Ovary (tissue), 3 donors: ENCODE measurements around the gene PIP4K2C.

Source experiments
- EP300 ChIP-seq: sonication (generic); formaldehyde crosslinking; IDR thresholded peaks from one replicate; pipeline ENCODE4 v1.6.1; 2017; ENCODE audit warnings: antibody characterized with exemption
- POLR2A ChIP-seq: fragments of 450-650 bp; IDR thresholded peaks from one replicate; pipeline ENCODE4 v1.6.1; 2017; ENCODE audit warnings: antibody characterized with exemption, mild to moderate bottlenecking, moderate library complexity
- TF ChIP-seq, protein P1 (sequence below), 3 donors: fragments of 450-650 bp in 2 of 3; fragments of 200-600 bp in 1 of 3; IDR thresholded peaks; one replicate each; pipeline versions ENCODE4 v1.5.1 to v1.8.0; 2016 to 2022; ENCODE audit warnings: antibody characterized with exemption in 3 of 3, mild to moderate bottlenecking in 1 of 3
- donor health status: DM: no; HTN: no; CAD: no.

GRCh38 chr12:57623385-57623784, 32.4 kb downstream of the PIP4K2C start:
- TF ChIP-seq, protein P1, sequence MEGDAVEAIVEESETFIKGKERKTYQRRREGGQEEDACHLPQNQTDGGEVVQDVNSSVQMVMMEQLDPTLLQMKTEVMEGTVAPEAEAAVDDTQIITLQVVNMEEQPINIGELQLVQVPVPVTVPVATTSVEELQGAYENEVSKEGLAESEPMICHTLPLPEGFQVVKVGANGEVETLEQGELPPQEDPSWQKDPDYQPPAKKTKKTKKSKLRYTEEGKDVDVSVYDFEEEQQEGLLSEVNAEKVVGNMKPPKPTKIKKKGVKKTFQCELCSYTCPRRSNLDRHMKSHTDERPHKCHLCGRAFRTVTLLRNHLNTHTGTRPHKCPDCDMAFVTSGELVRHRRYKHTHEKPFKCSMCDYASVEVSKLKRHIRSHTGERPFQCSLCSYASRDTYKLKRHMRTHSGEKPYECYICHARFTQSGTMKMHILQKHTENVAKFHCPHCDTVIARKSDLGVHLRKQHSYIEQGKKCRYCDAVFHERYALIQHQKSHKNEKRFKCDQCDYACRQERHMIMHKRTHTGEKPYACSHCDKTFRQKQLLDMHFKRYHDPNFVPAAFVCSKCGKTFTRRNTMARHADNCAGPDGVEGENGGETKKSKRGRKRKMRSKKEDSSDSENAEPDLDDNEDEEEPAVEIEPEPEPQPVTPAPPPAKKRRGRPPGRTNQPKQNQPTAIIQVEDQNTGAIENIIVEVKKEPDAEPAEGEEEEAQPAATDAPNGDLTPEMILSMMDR (IDR thresholded peaks at IDR 0.05), result no peak
- no peak for TF ChIP-seq POLR2A
- TF ChIP-seq EP300, result no peak
